ENCODE measurements around the gene SUSD4.

The SUSD4 gene

DNA sequence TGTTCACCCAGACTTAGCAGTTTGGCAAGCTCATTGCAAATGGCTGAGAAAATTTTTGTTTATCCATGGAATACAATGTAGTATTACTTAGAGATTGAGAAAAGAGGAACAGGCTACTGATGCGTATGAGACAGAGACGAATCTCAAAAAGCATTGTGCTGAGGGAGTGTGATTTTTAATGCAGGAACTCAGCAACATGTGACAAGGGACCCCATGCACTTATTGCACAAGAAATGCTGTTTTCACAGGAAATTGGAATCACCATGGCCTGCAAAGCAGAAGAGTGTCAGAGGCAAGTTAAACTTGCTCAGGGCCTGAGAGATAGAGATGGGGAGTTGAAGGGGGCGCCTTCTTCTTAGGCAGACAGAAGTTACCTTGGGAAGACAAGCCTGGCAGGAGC, 188.3 kb downstream of the SUSD4 start:
- no peak for DNase-seq

- no peak for DNase-seq
Measured at GRCh38 chr1:223175032-223175431, 188.9 kb downstream of the SUSD4 start.

All from activated CD8-positive, alpha-beta memory T cell treated with anti-CD3 and anti-CD28 coated beads, Interleukin-2, amount 50 U/mL, for 4 hours (primary cell).